Measurements from ENCODE around the gene RFNG. TPM values are rescaled to one million over a fixed set of nuclear protein-coding genes. Genes with fewer than 3 reads are reported as not detected.

Gene RFNG
- total RNA-seq, 6 experiments from 2014 or later: 37.6 to 48.5 (median 40.1) TPM

- Mint-ChIP-seq H3K36me3 (ENCODE audit: low read depth) (peaks cover 4% of the 10 kb centered on the region; the same call in 1 of the 2 replicates), H3K27me3 (ENCODE audit: insufficient read depth) (peaks cover 5% of the 10 kb centered on the region; the same call in 1 of the 2 replicates), H3K27ac (no peak overlapping the region), H3K4me3 (no peak overlapping the region), H3K4me1 (ENCODE audit: low read depth) (no peaks in the 10 kb centered on the region), H3K9me3 (no peaks in the 10 kb centered on the region)
- TF ChIP-seq CTCF (IDR thresholded peaks at IDR 0.05): no peak
- DNase-seq: no peak
These were observed 7.8 kb upstream of the RFNG start for GRCh38 chr17:82059272-82060000.

- peaks cover 5% of the 10 kb centered on the region; the same call in 1 of the 2 replicates for H3K27me3 Mint-ChIP-seq (ENCODE audit: insufficient read depth)
- no peaks in the 10 kb centered on the region for H3K9me3 Mint-ChIP-seq
- H3K36me3 Mint-ChIP-seq (ENCODE audit: low read depth): peaks cover 4% of the 10 kb centered on the region; the same call in 1 of the 2 replicates
- no peak overlapping the region for H3K27ac Mint-ChIP-seq
- TF ChIP-seq CTCF (IDR thresholded peaks at IDR 0.05): no peak
- no peak for DNase-seq
- H3K4me1 Mint-ChIP-seq (ENCODE audit: low read depth): no peaks in the 10 kb centered on the region
- no peak overlapping the region for H3K4me3 Mint-ChIP-seq
These were observed 7.2 kb upstream of the RFNG start for GRCh38 chr17:82058855-82059249.

- no peak for TF ChIP-seq CTCF (IDR thresholded peaks at IDR 0.05)
- H3K27me3 Mint-ChIP-seq (ENCODE audit: insufficient read depth): peaks cover 5% of the 10 kb centered on the region; the same call in 1 of the 2 replicates
- H3K36me3 Mint-ChIP-seq (ENCODE audit: low read depth): peaks cover 4% of the 10 kb centered on the region; the same call in 1 of the 2 replicates
These were observed 6.7 kb upstream of the RFNG start for GRCh38 chr17:82058230-82058854.

GRCh38 chr17:82056729-82057621 lies 5.4 kb upstream of the RFNG start:
- Mint-ChIP-seq H3K9me3 (no peaks in the 10 kb centered on the region), H3K4me3 (no peak overlapping the region), H3K4me1 (ENCODE audit: low read depth) (peaks cover 10% of the 10 kb centered on the region; the same call in 1 of the 2 replicates), H3K27me3 (ENCODE audit: insufficient read depth) (peaks cover 5% of the 10 kb centered on the region; the same call in 1 of the 2 replicates), H3K36me3 (ENCODE audit: low read depth) (peaks cover 4% of the 10 kb centered on the region; the same call in 1 of the 2 replicates), H3K27ac (no peak overlapping the region)
- no peak for TF ChIP-seq CTCF (IDR thresholded peaks at IDR 0.05)
- DNase-seq: no peak

More at GRCh38 chr17:82058230-82058854, 6.7 kb upstream of the RFNG start:
- Mint-ChIP-seq H3K9me3 (no peaks in the 10 kb centered on the region), H3K4me1 (ENCODE audit: low read depth) (peaks cover 2% of the 10 kb centered on the region; the same call in 1 of the 2 replicates), H3K4me3 (no peak overlapping the region), H3K27ac (no peak overlapping the region)
- DNase-seq: no peak
